HG03175 (cell line): Measurements from ENCODE around the gene SLIT1.

Source experiments
- ATAC-seq: cut with Tn5 transposase; IDR thresholded peaks from one replicate; pipeline ENCODE4 v1.9.1; 2021; ENCODE audit warnings: mild to moderate bottlenecking, moderate library complexity; ENCODE audit not compliant: unreplicated experiment

SLIT1 gene

GRCh38 chr10:97174276-97174775 is 11.4 kb downstream of the SLIT1 start:
- no peak for ATAC-seq

GRCh38 chr10:97173036-97173435 is 12.7 kb downstream of the SLIT1 start:
- ATAC-seq = no peak

GRCh38 chr10:97171001-97171400 is 14.8 kb downstream of the SLIT1 start:
- ATAC-seq = no peak

GRCh38 chr10:97169911-97170693 is 15.7 kb downstream of the SLIT1 start:
- no peak for ATAC-seq

- no peak for ATAC-seq
Observed at GRCh38 chr10:97169063-97169462, 16.7 kb downstream of the SLIT1 start.

- no peak for ATAC-seq
Observed at GRCh38 chr10:97168645-97169044, 17.1 kb downstream of the SLIT1 start.

GRCh38 chr10:97165499-97165898 is 20.3 kb downstream of the SLIT1 start:
- no peak for ATAC-seq

- ATAC-seq = no peak
Observed at GRCh38 chr10:97163781-97164501, 21.8 kb downstream of the SLIT1 start.

GRCh38 chr10:97163181-97163580 is 22.6 kb downstream of the SLIT1 start:
- ATAC-seq = no peak

GRCh38 chr10:97159646-97160305 is 26.0 kb downstream of the SLIT1 start:
- ATAC-seq = no peak

GRCh38 chr10:97157578-97158095 is 28.1 kb downstream of the SLIT1 start:
- ATAC-seq = no peak

- no peak for ATAC-seq
Observed at GRCh38 chr10:97154781-97155180, 31.0 kb downstream of the SLIT1 start.

- no peak for ATAC-seq
Observed at GRCh38 chr10:97154162-97154561, 31.6 kb downstream of the SLIT1 start.

GRCh38 chr10:97153270-97153850 is 32.4 kb downstream of the SLIT1 start:
- no peak for ATAC-seq

GRCh38 chr10:97151307-97151914 is 34.3 kb downstream of the SLIT1 start:
- ATAC-seq = no peak

GRCh38 chr10:97150616-97151015 is 35.1 kb downstream of the SLIT1 start:
- no peak for ATAC-seq

GRCh38 chr10:97150013-97150595 is 35.7 kb downstream of the SLIT1 start:
- no peak for ATAC-seq

- no peak for ATAC-seq
Observed at GRCh38 chr10:97149079-97149531, 36.7 kb downstream of the SLIT1 start.

- no peak for ATAC-seq
Observed at GRCh38 chr10:97144297-97144696, 41.5 kb downstream of the SLIT1 start.

- ATAC-seq = no peak
Observed at GRCh38 chr10:97142834-97143233, 42.9 kb downstream of the SLIT1 start.
